HG02642 (cell line): ENCODE results near the gene ADGRG3.
"Not testable (repeated sequence)": the region's sequence is repeated elsewhere in the genome, so short reads cannot be mapped to it uniquely, and the experiment has no call there.

Experiments
- ATAC-seq: cut with Tn5 transposase; IDR thresholded peaks from one replicate; pipeline ENCODE4 v1.9.1; 2021; ENCODE audit warnings: mild to moderate bottlenecking; ENCODE audit not compliant: unreplicated experiment, poor library complexity

ADGRG3 gene

DNA sequence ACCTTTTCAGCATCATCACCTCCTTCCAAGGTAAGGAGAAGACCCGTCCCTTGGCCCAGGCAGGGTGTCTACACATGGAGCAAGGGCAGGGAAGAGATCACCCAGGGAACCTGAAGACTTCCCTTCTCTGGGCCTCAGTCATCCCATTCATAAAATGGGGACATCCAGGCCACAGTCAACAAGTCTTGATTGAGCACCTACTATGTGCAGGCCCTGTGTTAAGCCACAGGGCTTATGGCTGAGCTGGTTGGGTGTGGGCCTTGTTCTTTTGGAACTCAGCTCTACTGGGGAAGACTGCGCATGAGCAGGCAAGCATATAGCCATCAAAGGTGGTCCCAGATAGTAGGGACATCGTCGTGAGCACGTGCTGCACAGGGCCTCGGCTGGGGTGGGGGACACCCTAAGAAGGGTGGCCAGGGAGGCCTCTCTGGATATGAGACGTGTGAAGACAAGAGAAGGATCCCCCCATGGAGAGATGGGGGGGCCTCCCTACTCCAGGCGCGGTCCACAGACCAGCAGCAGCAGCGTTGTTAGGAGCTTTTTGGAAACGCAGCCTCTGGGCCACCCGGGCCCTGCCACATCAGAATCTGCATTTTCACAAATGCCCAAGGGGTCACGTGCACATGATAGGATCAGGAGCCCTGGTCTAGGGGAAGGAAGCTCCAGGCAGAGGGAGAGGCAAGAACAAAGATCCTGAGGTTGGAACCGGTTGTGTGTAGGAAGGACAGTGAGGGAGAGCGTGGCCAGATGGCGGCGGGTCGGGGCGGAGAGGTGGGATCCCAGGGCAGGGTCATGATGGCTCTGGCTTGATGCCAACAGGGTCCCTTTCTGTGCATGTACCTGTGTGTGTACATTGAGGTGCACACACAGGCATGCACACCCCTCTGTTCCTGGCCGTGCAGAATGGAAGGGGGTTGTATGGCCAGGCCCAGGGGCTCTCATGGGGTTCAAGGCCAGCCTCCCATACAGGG, 5.9 kb upstream of the ADGRG3 start:
- ATAC-seq = no peak

DNA sequence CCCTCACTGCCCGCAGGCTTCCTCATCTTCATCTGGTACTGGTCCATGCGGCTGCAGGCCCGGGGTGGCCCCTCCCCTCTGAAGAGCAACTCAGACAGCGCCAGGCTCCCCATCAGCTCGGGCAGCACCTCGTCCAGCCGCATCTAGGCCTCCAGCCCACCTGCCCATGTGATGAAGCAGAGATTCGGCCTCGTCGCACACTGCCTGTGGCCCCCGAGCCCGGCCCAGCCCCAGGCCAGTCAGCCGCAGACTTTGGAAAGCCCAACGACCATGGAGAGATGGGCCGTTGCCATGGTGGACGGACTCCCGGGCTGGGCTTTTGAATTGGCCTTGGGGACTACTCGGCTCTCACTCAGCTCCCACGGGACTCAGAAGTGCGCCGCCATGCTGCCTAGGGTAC, 4.7 kb upstream of the ADGRG3 start:
- ATAC-seq = no peak

DNA sequence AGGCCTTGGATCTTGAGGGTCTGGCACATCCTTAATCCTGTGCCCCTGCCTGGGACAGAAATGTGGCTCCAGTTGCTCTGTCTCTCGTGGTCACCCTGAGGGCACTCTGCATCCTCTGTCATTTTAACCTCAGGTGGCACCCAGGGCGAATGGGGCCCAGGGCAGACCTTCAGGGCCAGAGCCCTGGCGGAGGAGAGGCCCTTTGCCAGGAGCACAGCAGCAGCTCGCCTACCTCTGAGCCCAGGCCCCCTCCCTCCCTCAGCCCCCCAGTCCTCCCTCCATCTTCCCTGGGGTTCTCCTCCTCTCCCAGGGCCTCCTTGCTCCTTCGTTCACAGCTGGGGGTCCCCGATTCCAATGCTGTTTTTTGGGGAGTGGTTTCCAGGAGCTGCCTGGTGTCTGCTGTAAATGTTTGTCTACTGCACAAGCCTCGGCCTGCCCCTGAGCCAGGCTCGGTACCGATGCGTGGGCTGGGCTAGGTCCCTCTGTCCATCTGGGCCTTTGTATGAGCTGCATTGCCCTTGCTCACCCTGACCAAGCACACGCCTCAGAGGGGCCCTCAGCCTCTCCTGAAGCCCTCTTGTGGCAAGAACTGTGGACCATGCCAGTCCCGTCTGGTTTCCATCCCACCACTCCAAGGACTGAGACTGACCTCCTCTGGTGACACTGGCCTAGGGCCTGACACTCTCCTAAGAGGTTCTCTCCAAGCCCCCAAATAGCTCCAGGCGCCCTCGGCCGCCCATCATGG, 4.0 kb upstream of the ADGRG3 start:
- ATAC-seq = no peak

DNA sequence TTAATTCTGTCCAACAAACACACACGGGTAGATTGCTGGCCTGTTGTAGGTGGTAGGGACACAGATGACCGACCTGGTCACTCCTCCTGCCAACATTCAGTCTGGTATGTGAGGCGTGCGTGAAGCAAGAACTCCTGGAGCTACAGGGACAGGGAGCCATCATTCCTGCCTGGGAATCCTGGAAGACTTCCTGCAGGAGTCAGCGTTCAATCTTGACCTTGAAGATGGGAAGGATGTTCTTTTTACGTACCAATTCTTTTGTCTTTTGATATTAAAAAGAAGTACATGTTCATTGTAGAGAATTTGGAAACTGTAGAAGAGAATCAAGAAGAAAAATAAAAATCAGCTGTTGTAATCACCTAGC, 3.5 kb upstream of the ADGRG3 start:
- ATAC-seq = no peak

DNA sequence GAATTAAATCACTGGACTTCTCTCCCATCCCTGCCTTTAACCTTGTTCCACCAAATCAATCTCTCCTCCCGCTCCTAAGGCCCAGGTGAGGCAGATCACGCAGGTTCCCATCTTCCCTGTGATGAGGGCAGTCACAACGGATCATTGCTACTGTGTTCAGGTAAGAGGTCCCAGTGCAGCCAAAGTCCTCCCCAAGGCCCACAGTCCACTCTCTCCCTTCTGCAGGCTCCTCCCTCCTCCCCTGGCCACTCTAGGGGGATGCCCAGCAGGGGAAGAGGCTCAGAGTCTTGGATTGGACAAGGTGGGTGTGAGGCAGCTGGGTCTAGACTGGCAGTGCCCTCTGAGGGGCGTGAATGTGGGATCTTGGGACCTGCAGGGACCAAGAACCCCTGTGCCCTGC, 2.6 kb upstream of the ADGRG3 start:
- no peak for ATAC-seq

DNA sequence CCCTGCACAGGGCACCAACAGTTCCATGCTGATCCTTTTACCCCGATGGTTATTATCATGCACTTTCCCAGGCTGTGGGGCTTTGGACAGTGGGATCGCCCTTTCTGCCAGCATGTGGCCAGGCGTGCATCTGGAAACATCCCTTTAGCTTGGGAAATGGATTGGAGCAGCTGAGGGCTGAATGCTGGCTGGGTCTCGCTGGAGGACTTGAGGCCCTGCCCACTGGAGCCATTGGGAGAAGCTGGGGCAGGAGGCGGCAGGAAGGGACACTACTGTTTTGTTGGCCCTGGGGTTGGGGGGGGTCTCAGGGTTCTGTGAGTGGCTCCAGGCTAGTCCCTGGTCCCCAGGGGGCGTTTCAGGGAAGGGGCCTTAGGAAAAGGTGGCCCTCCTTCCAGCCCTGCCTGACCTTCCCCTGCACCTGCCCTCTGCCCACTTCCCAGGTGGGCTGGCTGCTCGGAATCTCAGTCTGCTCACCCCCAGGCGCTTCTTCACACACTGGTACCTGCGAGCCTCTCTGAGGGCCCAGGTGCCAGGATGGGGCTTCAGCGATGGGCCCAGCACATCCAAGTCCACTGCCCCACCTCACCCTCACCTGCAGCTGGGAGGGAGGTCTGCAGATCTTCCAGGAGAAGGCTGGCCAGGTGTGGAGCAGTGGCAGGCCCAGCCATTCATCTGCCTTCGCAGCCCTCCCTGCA, 1.6 kb upstream of the ADGRG3 start:
- ATAC-seq = no peak

DNA sequence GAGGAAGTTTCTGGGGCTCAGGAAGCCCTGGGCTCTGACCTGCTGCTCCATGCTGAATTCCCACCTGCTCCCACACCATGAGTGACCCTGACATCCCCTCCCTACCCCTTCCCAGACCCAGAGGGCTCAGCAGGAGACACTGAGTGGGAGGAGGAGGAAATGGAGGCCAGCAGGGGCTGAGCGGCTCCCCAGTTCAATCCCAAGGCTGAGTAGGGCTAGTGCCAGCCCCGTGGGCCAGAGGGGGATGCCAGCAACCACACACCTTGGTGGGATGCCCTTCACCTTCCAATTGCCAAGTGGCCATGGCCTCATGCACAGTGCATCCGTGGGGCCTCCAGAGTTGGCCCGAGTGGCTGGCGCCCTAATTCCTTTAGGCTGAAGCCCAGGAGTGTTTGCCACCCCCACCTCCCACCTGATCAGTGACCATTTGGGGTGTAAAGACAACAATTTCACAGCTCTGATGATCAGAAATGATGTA, 1.0 kb upstream of the ADGRG3 start:
- ATAC-seq = no peak

DNA sequence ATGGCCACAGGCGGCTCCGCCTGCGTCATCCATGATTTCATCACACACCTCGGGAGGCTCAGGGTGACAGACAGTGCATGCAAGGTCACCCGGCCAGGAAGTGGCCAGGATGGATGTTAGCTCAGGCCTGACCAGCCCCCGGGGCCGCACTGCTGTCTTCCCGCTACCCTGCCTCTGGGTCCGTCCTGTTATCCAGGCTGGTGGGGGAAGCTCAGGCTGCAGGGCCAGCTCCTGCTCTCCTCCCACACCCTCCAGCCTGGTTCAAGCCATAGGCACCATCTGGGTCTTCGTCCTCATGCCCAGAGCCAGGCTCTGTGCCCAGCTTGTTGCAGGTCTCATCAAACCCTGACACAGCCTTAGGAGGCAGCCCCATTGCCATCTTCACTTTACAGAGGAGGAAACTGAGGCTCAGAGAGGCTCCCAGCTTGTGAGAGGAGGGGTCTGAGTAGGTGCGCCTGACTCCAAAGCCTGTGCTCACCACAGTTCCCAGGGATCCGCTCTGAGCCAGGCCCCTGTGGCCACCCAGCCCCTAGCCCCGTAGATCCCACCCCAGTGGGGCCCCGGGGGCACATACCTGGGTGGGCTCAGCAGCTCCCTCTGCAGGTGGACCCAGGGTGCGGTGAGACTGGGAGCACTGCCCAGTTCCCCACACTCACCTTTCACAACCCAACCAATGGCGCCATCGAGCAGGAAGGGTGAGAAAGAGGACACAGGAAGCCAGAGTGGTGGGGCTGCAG, 412 bp upstream of the ADGRG3 start:
- ATAC-seq = no peak

DNA sequence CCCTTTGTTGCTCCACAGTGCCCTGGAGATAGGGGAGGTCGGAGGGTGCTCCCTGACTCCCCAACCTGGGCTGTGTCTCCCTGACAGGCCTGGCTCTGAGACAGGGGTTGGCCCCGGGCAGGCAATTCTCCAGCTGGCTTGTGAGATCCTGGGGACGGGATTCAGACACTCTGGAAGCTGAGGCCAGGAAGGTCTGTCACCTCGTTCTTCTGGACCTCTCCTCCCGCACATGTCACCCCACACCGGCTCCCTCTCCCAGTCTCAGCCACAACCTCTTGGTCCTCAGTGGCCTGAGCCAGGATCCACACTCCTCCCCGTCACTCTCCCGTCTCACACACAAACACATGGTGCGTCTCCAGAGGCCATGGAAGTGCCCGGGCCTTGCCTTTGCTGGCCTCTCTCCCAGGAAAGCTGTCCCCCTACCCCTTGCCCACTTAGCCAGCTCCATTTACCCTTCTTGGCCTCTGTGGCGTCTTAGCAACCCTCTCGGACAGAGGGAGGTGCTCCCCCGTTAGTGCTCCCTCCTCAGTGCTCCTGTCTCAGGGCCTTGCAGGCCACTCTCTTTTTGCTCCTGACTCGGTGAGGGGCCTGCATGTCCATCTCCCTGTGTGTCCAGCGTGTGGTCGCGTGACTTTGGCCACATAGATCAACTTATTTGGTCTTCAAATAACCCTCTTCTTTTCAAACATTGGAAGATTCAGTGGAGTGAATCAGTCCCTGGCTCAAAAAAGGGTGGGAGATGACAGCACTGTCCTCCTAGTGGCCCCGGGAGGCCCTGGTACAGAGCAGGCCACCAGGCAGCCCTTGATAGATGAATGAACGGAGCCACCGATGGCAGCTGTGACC, 747 bp downstream of the ADGRG3 start:
- no peak for ATAC-seq

DNA sequence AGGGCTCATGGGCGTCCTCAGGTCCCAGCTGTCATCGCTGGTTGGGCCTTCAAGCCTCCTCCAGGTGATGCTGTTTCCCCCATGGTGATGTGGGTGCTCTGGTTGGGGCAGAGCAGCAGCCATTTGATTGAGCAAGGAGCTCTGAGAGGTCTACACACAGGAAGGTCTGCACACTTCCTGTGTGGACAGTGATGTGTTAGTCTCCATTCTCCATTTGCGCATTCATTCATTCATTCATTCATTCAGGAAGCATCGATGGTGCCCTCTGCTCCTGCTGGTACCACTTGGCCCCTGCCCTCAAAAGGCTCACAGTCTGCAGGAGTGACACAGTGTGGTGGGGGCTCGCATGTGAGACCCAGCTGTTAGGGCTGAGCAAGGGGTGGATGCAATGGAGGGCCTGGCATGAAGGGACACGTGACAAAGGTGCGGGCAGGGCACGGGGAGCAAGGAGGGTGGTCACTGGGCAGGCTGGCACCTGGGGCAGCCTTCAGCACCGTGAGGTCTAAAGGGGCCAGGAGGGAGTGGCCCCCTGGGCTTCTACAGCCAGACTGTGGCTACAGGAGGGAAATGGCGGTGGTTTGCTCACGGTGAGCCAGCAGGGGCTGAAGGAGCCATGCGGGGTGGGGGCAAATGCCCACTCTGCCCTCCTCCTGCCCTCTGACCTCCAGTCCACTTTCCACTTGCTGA, 1.5 kb downstream of the ADGRG3 start:
- ATAC-seq = no peak

DNA sequence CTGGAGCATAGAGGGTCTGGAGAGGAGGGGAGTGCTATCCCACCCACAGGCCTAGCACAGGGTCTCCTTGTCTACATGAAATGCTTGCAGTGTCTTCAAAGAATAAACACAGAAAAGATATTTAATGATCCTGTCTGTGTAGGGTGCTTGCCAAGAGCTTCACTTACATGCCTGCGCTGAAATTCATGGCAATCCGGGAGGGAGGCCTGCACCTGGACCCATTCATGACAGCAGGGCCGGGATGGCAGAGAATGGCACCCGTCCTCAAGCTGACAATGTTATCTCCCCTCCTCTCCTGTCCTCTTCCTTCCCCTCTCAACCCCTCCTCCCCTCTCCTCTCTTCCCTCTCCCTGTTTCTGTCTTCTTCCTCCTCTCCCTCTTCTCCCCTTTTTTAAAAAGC, 2.1 kb downstream of the ADGRG3 start:
- ATAC-seq = no peak

DNA sequence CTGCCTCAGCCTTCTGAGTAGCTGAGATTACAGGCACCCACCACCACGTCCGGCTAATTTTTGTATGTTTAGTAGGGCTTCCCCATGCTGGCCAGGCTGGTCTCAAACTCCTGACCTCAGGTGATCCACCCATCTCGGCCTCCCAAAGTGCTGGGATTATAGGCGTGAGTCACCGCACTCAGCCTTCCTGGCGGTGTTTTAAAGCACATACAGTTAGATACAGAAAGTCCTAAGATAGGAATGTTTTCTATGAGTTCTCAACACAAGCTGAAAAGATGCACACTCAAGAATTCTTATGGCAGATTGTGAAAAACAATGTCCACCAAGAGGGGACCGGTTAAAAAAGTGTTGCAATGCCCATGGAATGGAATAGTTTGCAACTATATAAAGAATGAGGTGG, 3.3 kb downstream of the ADGRG3 start:
- not testable (repeated sequence) for ATAC-seq

DNA sequence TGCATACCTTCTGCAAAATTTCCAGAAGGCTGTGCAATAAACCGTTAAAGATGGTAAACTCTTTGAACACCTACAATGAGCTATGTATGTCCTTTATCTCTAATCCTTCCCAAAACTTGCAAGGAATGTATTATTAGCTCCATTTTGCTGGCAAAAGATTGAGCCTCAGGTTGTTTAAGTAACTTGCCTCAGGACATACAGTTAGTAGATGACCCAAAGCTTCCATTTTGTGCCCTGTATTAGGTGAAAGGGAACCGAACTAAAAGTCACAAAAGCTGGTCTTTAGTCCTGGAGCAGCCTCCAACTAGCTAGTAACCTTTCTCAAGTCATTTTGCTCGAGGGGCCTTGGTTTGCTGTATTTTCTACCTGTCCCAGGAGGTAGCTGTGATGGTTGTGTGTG, 4.3 kb downstream of the ADGRG3 start:
- no peak for ATAC-seq

DNA sequence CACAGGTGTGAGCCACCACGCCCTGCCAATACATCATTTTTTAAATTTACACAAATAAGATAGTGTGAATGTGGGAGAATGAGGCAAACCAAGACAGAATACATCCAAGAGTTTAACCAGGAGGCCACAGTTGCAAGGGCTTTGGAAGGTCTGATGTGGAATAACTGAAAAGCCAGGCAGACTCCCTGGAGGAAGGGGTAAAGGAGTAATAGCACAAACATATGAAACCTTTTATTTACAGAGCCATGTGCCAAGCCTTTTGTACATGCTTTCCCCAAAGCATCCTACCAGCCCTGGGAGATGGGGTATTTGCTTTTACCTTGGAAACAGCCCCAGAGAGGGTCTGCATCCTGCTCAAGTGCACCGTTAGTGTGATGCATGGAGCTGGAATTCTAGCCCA, 4.7 kb downstream of the ADGRG3 start:
- no peak for ATAC-seq

DNA sequence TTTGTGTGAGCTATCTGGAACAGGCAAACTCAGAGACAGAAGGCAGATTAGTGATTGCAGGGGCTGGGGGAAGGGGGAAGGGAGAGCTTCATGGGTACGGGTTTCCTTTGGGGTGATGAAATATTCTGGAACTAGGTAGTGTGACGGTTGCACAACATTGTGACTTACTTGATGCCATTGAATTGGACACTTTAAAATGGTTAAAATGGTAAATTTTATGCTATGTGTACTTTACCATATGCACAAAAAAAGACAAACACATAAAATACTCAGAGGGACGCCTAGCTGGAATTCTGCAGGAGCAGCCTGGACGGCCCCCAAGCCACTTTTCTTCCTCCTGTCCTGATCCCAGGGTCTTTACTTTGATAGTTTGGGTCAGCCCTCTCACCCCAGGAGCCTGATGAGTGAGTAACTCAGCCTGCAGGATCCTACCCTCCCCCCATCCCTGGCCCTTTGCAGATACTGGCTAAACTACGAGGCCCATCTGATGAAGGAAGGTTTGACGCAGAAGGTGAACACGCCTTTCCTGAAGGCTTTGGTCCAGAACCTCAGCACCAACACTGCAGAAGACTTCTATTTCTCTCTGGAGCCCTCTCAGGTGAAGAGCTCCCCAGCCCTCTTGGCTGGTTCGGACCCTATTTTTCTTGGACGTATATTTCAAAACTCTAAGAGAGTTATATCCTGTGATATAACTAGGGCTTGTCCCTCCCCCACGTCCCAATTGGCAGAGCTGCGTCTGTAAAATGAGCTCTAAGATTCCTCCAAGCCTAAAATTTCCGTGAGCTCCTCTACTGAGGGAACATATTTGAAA, 7.8 kb downstream of the ADGRG3 start:
- no peak for ATAC-seq

DNA sequence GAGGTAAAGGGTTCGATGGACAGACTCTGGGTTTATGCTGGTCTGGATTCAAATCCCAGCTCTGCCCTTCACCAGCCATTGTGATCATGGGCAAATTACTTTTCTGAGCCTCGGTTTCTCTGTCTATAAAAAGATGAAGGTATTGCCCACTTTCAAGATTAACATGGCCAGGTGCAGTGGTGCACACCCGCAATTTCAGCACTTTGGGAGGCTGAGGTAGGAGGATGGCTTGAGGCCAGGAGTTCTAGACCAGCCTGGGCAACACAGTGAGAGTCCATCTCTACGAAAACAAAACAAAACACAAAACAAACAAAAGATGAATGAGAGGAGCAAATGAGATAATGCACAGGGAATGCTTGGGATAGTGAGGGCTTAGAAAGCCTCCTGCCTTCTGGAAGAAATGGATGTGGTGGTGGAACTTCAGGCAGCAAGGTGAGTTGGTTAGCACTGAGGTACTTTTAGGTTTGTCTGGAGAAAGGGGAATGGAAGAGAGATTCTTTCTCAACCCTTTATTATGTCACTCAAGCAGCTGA, 8.5 kb downstream of the ADGRG3 start:
- no peak for ATAC-seq

DNA sequence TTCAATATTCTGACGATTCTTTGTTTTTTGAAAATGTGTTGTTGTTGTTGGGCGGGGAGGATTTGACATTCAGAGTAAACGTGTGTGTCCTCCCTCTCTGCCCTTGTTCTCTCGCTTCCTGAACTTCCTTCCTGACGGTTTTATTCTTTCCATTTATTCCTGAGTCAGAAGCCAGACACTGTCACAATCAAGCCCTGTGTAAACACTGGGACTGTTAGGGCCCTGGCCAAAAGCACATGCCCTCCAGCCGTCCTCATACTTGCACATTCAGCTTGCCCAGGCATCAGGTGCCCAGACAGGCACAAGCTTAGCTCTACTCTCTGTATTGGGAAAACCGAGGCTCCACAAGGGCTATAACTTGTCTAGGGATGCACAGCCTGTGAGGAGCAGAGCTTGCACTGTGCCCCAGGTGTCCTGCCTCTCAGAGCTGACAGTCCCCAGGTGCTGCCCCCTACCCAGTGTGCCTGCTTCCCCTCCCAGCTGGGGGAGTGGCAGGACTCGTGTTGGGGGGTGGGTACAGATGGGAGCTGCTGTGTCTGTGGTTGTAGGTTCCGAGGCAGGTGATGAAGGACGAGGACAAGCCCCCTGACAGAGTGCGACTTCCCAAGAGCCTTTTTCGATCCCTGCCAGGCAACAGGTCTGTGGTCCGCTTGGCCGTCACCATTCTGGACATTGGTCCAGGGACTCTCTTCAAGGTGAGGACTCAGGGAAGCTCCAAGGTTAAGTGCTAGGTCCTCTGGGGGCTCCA, 9.7 kb downstream of the ADGRG3 start:
- no peak for ATAC-seq
